ENCODE measurements around the gene DCLK2.

Gene DCLK2

DNA sequence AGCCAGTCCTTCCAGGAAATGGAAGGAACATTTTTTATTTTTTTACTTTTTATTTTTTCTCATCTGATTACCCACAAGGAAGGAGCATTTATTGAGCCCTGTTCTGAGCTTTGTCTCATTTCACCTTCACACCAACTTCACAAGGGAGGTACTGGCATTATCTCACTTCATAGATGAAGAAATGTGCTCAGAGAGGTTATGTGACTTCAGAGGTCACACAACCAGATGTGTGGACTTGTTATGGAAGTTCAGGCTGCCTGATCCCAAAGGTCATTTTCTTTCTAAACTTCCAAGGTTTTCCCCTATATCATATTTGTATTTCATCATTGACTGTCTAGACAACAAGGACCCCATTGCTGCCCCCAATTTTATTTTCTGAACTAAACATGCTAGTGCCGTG is 160.3 kb downstream of the DCLK2 start:
- no peak for DNase-seq (ENCODE audit: low read depth, low spot score)

- no peak for DNase-seq (ENCODE audit: low read depth, low spot score)
Measured at GRCh38 chr4:150240011-150240410, 161.8 kb downstream of the DCLK2 start.

GRCh38 chr4:150242820-150243458 is 164.7 kb downstream of the DCLK2 start:
- DNase-seq (ENCODE audit: low read depth, low spot score) = no peak

GRCh38 chr4:150243932-150244331 is 165.7 kb downstream of the DCLK2 start:
- no peak for DNase-seq (ENCODE audit: low read depth, low spot score)

DNA sequence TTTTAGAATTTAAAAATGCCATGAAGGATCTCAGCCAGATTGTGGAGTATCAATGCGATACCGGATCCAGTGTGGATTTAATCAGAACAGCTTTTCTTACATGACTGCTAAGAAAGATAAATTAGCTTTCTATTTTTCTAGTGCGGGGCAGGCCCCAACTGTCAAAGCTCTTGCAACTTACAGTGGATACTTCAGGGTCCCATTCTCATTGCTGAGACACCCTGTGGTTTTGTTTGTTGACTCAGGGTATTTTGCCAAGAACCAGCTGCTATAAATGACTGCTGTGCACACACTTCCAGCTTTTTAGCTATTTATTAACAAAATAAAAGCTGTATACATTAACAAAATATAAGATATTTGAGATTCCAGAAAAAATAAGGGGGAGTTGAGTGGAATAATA is 166.4 kb downstream of the DCLK2 start:
- DNase-seq (ENCODE audit: low read depth, low spot score) = peak; percentile 79

GRCh38 chr4:150247184-150247583 is 168.9 kb downstream of the DCLK2 start:
- DNase-seq (ENCODE audit: low read depth, low spot score) = no peak

DNA sequence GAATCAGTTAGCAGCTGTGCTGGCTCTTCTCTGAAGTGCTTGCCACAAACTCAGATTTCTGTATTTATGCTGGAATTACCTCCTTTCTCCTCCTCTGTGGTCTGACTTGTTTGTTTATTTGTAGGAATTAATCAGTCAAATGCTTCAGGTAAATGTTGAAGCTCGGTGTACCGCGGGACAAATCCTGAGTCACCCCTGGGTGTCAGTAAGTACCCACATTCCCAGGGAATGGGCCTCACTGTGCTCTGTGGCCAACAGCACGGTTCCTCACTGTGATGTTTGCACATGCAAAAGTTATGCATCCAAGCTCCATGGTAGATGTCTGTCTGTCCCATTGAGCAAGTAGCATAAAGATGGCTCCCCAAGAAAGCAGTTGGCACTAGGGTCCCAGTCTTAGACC is 169.9 kb downstream of the DCLK2 start:
- no peak for DNase-seq (ENCODE audit: low read depth, low spot score)

- no peak for DNase-seq (ENCODE audit: low read depth, low spot score)
Measured at GRCh38 chr4:150250293-150250997, 172.2 kb downstream of the DCLK2 start.

GRCh38 chr4:150250998-150251651 is 172.9 kb downstream of the DCLK2 start:
- no peak for DNase-seq (ENCODE audit: low read depth, low spot score)

DNA sequence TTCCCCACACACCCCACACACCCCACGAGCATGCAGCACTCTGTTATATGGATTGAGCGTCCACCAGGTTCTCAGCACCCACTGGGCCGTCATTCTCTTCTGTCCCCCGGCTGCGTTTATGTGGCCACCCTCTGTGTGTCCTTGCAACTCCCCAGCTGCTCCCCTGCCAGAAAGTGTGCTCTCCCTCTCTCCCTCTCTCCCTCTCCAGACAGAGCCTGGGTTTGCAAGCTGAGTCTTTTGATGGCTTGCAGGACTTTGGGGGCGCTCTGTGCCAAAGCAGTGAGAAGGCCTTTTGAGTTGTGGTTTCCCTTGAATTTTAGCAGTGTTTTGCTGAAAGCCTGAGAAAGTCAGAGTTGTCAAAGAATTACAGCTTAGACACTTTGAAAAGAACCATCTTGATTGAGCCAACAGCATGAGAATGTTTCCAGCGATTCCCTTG is 173.5 kb downstream of the DCLK2 start:
- DNase-seq (ENCODE audit: low read depth, low spot score) = no peak

DNA sequence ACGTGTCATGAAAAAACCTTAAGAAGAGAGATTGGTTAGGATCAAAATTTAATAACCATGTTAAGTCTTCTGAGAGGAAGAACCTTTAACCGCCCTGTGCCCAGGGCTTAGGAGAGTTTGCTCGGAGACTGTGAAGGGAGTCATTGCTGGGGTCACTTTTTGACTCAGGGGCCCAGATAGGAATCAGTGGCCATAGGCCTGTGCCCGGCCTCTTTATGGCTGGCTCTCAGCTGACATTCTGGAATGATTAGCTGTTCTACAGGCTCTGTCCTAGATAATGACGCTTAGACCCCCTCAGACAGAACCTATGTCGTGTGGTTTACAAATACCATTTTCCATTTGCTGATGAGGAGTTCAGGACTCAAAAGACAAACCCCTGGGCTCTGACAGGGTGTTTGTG is 174.1 kb downstream of the DCLK2 start:
- no peak for DNase-seq (ENCODE audit: low read depth, low spot score)

DNA sequence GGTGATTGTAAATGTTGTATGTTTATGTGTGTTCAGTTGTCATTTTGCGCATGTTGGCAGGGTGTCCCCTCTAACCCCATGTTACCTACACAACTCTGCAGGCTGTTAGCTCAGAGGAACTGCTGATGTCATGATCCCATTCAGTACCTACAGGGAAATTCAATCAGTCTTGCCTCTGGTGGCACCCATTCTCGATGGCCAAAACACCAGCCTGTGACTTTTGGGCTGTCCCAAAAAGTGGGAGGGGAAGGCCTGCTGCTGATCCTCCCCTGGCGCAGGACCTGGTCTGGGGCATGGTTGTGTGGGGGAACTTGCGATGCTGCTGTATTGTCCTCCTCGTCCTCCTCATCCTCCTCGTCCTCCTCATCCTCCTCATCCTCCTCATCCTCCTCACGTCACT is 174.5 kb downstream of the DCLK2 start:
- DNase-seq (ENCODE audit: low read depth, low spot score) = no peak

- DNase-seq (ENCODE audit: low read depth, low spot score) = no peak
Measured at GRCh38 chr4:150253416-150253815, 175.2 kb downstream of the DCLK2 start.

DNA sequence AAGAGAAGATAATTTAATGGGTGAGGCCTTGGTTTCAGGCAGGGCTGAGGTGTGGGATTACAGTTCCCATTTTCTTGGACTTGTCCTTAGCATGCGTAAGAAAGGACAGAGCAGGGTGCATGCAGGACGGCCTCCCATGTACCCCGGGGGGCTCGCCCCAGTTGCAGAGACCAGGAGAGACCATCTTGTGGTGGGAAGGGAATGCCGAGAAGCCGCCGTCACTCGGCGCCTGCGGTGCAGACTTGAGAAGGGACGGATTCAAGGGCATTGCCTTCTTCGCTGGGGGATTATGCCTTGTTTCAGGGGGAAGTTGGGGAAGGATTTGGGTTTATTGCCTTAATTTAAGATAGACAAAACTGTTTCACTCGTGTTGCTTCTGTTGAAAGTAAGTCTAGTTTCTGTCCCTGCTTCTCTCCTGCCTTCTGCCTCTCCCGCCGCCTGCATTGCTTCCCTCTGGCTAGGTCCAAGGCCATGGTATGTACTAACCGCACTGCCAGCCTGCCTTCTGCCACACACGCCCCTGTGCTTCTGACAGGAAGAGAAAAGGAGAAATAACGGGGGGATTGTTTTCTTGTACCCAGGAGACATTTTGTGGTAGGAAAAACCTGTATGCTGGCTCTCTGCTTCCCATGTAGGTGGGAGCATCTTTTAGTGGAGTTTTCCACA is 175.9 kb downstream of the DCLK2 start:
- DNase-seq (ENCODE audit: low read depth, low spot score) = no peak

DNA sequence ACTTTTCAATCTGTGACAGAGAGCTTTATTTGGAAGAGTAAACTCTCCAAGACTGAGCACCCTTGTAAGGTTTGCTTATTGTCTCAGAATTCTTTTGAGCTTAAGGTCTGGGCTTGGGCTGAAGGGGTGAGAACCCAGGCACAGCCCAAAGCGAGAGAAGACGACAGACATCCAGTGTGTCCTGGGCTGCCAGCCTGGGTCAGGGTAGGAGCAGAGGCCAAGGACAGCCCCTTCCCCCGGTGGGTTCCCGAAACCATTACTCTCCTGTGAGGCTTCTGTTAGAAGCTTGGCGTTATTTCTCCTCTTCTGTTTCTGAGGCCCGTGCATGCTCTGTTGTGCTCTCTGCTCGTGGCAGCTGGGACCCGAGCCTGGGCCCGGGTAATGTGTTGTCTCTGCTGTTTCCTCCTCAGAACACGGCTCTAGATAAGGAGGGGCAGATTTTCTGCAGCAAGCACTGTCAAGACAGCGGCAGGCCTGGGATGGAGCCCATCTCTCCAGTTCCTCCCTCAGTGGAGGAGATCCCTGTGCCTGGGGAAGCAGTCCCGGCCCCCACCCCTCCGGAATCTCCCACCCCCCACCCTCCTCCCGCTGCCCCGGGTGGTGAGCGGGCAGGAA is 177.5 kb downstream of the DCLK2 start:
- no peak for DNase-seq (ENCODE audit: low read depth, low spot score)

- no peak for DNase-seq (ENCODE audit: low read depth, low spot score)
Measured at GRCh38 chr4:150256225-150256620, 178.0 kb downstream of the DCLK2 start.

GRCh38 chr4:150256841-150257730 is 178.8 kb downstream of the DCLK2 start:
- DNase-seq (ENCODE audit: low read depth, low spot score) = no peak

DNA sequence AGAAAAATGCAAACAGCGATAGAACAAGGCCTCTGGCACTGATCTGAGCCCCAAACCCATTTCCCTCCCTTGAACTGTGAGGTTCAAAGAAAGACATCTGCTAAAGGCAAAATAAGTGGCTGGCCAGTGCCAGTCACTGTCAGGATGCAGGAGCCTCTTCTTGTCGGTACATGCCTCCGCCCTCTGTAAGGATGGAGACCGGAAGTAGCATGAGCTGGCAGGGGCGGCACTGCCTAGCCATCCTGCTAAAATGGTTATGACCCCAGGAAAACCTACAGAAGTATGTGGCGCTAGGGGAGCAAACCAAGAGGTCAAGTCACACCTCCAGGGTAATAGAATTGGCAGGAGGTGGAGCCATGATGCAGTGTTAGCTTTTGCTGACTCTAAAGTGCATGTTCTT is 180.3 kb downstream of the DCLK2 start:
- no peak for DNase-seq (ENCODE audit: low read depth, low spot score)

GRCh38 chr4:150259861-150260567 is 181.8 kb downstream of the DCLK2 start:
- DNase-seq (ENCODE audit: low read depth, low spot score) = no peak

DNA sequence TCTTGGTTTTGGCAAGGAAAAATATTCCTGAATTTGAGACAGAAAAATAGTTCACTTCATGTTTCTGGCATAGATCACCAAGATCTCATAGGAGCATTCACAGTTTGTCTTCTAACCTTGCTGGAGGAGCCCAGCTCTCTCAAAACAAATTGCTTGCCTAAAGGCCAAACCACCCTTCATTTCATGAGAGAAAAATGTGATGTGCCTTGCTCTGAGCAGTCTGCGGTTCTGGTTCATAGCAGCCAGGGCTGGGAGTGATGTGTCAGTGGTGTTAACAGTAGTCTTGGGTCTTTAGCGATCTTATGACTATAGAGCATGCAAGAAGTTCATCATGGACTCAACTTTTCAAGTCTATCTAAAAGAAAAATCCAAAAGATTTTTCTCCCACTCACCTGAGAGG is 183.3 kb downstream of the DCLK2 start:
- DNase-seq (ENCODE audit: low read depth, low spot score) = no peak

Measured in brain pericyte (primary cell).